Stimulated activated CD4-positive, alpha-beta T cell treated with anti-CD3 and anti-CD28 coated beads, TNF-alpha, amount 100 ng/mL, for 1 hour (primary cell): Measurements from ENCODE around the gene ZBTB20.
A peak's percentile ranks its signal among the peaks of the same experiment; 100 is the strongest.
"Not testable (repeated sequence)": the region's sequence is repeated elsewhere in the genome, so short reads cannot be mapped to it uniquely, and the experiment has no call there.

Source experiments
- DNase-seq, 3 donors: peaks; one replicate each; pipeline ENCODE4 v3.0.0-alpha.2; 2020; ENCODE audit warnings: low read depth in 3 of 3, low spot score in 1 of 3

The ZBTB20 gene

DNA sequence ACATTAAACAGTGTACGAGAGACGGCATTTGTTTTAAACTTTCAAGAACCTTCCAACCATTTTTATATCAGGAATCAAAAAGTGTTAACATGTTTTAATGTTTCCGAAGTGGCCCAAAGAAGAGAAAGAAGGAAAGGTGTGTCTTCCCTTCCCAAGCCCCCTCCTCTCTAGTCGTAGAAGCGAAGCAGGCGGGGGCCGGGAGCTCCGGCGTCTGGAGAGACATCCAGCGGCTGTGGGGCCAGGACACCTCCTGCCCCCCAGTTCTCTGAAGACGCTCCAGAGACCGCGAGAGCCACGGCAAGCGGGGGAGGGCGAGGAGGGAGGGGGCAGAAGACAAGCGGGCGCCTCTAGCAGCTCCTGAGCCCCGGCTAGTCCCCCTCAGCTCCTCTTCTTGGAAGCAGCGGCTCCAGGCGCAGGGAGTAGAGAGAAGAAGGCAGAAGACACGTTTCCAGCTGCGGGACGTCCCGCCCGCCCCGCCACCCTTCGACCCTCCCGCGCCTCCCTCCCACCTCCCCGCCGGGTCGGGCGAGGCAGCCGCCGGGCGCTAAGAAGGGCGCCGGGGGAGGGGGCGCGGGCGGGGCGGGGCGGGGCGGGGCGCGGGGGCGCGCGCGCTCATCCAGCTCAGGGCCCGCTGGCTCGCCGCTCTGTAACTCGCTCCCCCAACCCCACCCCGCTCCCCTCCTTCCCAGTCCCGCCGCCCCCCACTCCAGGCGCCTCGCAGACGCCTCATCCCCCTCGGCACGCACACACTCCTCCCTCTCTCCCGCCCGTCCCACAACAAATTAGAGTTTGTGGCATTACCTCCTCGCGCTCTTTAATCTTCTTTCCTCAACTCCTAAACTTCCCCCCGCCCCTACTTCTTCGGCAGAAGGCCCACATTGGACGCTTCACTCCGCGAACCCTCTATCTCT, at the start of gene ZBTB20:
TSS of gene ZBTB20 (minus strand) at position 871 of the 911 bp plus-strand sequence.
- peak; percentile 10 to 51 (median 26) for DNase-seq

GRCh38 chr3:115194476-115194875, 47.4 kb upstream of the ZBTB20 start:
- DNase-seq = no peak

DNA sequence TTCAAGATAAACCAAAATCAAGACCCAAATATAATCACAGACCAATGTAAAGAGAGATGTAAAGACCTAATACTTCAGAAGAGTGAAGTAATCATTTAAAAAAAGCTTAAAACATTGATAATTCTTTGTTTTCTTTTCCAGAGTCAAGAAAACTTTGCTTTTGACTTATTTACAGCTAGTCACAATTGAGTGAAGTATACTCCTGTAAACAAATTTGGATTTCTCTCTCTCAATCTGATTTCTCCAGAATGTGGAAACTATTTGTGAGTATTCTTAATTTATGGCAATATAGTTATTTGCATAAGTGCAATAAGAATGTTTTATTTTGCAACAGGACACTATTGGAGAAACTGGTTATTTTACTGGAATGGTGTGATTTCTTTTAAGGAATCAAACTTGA, 43.7 kb upstream of the ZBTB20 start:
- DNase-seq = no peak

DNA sequence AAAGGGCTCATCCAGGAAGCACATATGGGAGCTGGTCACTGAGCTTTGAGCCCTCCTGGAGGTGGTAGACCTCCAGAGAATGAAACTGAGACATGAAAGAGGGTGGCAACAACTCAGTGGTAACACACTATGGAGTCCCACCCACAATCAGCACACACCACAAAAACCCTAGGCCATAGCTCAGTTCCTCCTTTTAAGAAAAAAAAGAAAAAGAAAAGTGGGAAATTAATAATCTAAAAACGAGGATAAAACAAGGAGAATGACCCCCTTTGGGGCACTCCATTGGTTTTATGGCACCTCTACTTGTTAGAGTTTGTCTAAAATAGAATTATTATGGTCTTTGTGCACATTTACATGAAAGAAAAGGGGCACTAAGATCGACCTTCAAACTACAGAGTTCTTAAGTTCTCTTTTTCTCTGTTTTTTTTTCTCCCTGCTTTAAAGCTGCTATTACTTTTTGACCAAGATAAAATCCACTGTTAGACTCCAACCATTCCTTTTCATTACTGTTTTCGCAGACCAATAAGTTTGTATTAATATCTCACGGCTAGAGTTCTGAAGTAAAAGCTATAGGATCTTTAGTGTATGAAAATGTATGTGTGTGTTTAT, 40.2 kb upstream of the ZBTB20 start:
- no peak for DNase-seq

GRCh38 chr3:115186351-115187148, 39.5 kb upstream of the ZBTB20 start:
- DNase-seq = no peak

DNA sequence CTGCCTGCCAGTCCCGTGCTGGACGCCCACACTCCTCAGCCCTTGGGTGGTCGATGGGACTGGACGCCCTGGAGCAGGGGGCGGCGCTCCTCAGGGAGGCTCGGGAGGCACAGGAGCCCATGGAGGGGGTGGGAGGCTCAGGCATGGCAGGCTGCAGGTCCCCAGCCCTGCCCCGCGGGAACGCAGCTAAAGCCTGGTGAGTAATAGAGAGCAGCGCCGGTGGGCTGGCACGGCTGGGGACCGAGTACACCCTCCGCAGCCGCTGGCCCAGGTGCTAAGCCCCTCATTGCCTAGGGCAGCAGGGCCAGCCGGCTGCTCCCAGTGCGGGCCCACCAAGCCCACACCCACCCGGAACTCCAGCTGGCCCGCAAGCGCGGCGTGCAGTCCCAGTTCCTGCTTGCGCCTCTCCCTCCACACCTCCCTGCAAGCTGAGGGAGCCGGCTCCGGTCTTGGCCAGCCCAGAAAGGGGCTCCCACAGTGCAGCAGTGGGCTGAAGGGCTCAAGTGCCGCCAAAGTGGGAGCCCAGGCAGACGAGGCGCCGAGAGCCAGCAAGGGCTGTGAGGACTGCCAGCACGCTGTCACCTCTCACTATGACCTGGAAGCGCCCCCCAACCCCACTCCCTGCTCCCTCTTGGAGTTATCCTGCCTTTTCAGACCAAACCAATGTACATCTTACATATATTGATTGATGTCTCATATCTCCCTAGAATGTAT, 37.9 kb upstream of the ZBTB20 start:
- not testable (repeated sequence) for DNase-seq

DNA sequence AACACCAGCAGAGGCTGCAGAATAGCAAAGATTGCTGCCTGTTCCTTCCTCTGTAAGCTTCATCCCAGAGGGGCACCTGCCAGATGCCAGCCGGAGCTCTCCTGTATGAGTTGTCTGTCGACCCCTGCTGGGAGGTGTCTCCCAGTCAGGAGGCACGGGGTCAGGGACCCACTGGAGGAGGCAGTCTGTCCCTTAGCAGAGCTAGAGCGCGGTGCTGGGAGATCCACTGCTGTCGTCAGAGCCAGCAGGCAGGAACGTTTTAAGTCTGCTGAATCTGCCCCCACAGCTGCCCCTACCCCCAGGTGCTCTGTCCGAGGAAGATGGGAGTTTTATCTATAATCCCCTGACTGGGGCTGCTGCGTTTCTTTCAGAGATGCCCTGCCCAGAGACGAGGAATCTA, 31.8 kb upstream of the ZBTB20 start:
- not testable (repeated sequence) for DNase-seq

DNA sequence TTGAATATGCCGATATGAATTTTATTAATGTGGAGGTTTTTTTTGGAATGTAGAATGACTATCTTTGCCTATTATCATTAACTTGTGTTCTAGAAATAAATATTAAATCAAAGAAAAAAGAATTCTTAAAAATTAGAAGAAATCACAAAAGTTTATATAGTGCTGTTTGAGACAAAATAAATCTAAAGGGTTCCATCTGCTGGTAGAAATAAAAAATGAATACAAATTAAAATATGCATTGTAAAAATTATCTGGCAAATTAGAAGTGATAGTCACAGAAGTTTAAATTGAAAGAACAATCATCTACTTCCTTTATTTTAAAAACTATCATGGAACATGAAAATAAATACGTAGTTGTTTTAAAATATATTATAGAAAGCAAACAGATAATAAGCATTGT, 22.7 kb upstream of the ZBTB20 start:
- no peak for DNase-seq

GRCh38 chr3:115165701-115166100, 18.6 kb upstream of the ZBTB20 start:
- no peak for DNase-seq

GRCh38 chr3:115165266-115165665, 18.2 kb upstream of the ZBTB20 start:
- DNase-seq = peak in 1 of 3 donors; percentile 2

DNA sequence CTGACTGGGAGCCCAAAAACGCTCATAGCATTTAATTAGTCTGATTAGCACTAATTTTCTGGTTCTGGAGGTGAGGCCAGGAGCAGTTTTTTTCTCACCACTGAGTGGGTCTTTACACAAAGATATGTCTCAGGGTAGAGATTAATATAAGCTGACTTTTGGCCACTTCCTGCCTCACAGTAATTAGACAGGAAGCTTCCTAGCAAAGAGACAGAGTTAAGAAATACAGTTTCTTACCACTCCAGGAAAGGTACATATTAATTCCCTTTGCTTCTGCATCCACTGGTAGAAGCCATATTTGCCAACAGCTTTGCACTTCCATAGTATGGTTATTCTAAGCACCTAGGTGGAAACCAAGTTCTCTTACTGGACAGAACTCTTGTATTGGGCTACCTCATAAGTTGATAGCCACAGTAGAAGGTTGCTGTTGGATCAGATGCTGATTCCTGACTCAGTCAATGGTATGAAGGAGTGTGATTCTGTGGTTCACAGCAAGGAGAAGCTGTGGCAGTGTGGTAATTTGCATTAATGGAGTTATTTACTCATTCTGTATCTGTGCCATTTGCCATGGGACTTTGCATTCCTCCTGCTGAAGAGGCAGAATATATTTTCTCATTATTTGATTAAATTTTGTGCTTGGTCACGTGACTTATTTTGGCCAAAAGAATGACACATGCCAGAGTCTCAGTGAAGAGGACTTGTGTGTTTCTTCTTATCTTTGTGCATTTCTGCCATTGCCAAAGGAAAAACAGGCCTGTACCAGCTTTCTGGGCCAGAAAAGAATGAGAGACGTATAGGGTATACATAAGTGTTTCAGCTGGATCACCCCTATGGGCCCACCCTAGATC, 17.5 kb upstream of the ZBTB20 start:
- no peak for DNase-seq

- no peak for DNase-seq
These were observed 15.7 kb upstream of the ZBTB20 start for GRCh38 chr3:115162759-115163158.

DNA sequence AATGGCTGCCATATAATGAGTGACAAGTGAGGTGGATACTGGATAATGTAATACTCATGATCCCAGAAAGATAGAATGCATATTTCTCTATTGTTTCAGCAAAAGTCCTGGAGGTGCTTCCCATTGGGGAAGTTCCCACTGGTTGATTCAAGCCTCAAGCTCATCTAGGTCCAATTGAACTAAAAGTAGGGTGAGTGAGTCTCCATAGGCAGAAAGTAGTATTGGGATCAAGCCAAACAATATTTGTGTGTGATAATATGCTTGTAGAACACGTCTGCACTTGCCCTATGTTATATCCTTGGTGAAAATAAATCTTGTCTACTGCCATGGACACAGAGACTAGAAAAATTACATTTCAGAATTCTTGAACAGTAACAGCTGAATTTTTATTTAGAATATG, 14.8 kb upstream of the ZBTB20 start:
- DNase-seq = no peak

GRCh38 chr3:115161168-115161834, 14.2 kb upstream of the ZBTB20 start:
- no peak for DNase-seq

GRCh38 chr3:115160295-115160694, 13.2 kb upstream of the ZBTB20 start:
- DNase-seq = no peak

DNA sequence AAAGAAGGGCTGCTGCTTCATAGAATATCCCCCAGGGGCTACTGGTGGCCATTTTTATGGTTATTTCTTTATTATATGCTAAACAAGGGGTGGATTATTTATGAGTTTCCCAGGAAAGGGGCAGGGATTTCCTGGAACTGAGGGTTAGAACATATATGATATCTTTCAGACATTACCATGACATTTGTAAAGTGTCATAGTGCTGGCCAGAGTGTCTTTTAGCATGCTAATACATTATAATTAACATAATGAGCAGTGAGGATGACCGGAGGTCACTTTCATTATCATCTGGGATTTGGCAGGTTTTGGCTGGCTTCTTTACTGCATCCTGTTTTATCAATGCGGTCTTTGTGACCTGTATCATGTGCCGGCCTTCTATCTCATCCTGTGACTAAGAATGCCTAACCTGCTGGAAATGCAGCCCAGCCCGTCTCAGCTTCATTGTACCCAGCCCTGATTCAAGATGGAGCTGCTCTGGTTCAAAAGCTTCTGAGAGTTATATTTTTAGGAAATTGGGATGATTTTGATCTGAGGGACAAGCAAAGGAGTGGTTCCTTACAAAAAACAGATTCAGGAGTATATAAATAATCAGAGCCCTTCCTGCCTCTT, 9.1 kb upstream of the ZBTB20 start:
- no peak for DNase-seq

- DNase-seq = no peak
These were observed 7.5 kb upstream of the ZBTB20 start for GRCh38 chr3:115154611-115155010.

GRCh38 chr3:115151921-115152320, 4.8 kb upstream of the ZBTB20 start:
- DNase-seq = no peak

GRCh38 chr3:115148142-115148790, 1.2 kb upstream of the ZBTB20 start:
- DNase-seq = no peak
